CD8-positive, alpha-beta memory T cell (primary cell): ENCODE results near the gene PTCRA. TPM values are rescaled to one million over a fixed set of nuclear protein-coding genes. Genes with fewer than 3 reads are reported as not detected.
"Not testable (repeated sequence)": the region's sequence is repeated elsewhere in the genome, so short reads cannot be mapped to it uniquely, and the experiment has no call there.

Experiments used
- CTCF ChIA-PET: fragments of 350-600 bp; sonication (Branson Sonifier 250); formaldehyde crosslinking; loops from one replicate; lab custom pipeline; 2021; ENCODE audit warnings: antibody characterized with exemption; lab: Charles Lee
- POLR2A ChIA-PET: fragments of 350-600 bp; sonication (Branson Sonifier 250); formaldehyde crosslinking; loops from one replicate; lab custom pipeline; 2021; ENCODE audit warnings: antibody characterized with exemption; lab: Charles Lee
- DNase-seq, 5 donors: peaks; one replicate each; pipeline versions ENCODE4 v3.0.0 to v3.0.0-alpha.2; 2020 to 2022; ENCODE audit warnings: mixed read lengths in 1 of 5
- H3K27ac ChIP-seq: one replicate; pipeline ENCODE4 v1.7.0; 2013; ENCODE audit warnings: low read depth, mild to moderate bottlenecking, low read length, moderate library complexity
- H3K27me3 ChIP-seq: 2 replicates; pipeline ENCODE4 v1.7.0; 2013; ENCODE audit warnings: low read length, mild to moderate bottlenecking; ENCODE audit not compliant: insufficient read depth, poor library complexity, severe bottlenecking
- H3K36me3 ChIP-seq: 2 replicates; pipeline ENCODE4 v1.7.0; 2013; ENCODE audit warnings: mild to moderate bottlenecking, low read length, moderate library complexity; ENCODE audit not compliant: insufficient read depth
- H3K4me1 ChIP-seq: 2 replicates; pipeline ENCODE4 v1.7.0; 2013; ENCODE audit warnings: mild to moderate bottlenecking, low read length, moderate library complexity; ENCODE audit not compliant: insufficient read depth
- H3K4me3 ChIP-seq: 2 replicates; pipeline ENCODE4 v1.7.0; 2013; ENCODE audit warnings: mild to moderate bottlenecking, low read length
- H3K9me3 ChIP-seq: 2 replicates; pipeline ENCODE4 v1.7.0; 2013; ENCODE audit warnings: mild to moderate bottlenecking, low read length
- H3K27ac Mint-ChIP-seq, 8 donors: one replicate each; pipeline ENCODE4 v1.8.0; 2020 to 2021; ENCODE audit warnings: mixed read lengths in 8 of 8, mild to moderate bottlenecking in 6 of 8, inconsistent platforms in 3 of 8, moderate library complexity in 3 of 8
- H3K27me3 Mint-ChIP-seq, 2 donors: one replicate each; pipeline ENCODE4 v1.8.0; 2020 to 2021; ENCODE audit warnings: mixed read lengths in 2 of 2, mild to moderate bottlenecking in 1 of 2, moderate library complexity in 1 of 2
- H3K36me3 Mint-ChIP-seq, 3 donors: one replicate each; pipeline ENCODE4 v1.8.0; 2020 to 2021; ENCODE audit warnings: mixed read lengths in 3 of 3, inconsistent platforms in 1 of 3, mild to moderate bottlenecking in 1 of 3
- H3K4me1 Mint-ChIP-seq, 3 donors: one replicate each; pipeline ENCODE4 v1.8.0; 2020 to 2021; ENCODE audit warnings: mixed read lengths in 3 of 3, inconsistent platforms in 1 of 3, mild to moderate bottlenecking in 1 of 3
- H3K4me3 Mint-ChIP-seq, 7 donors: one replicate each; pipeline ENCODE4 v1.8.0; 2020 to 2021; ENCODE audit warnings: mixed read lengths in 7 of 7, mild to moderate bottlenecking in 6 of 7, moderate library complexity in 4 of 7, inconsistent platforms in 2 of 7
- H3K9me3 Mint-ChIP-seq, 5 donors: one replicate each; pipeline ENCODE4 v1.8.0; 2020 to 2022; ENCODE audit warnings: mixed read lengths in 5 of 5, mild to moderate bottlenecking in 3 of 5, moderate library complexity in 2 of 5, inconsistent platforms in 1 of 5
- polyA plus RNA-seq: library from polyadenylated mRNA; unstranded; fragments of 300-500 nt; fragmentation: Illumina TruSeq; gene quantifications from one replicate; pipeline ENCODE4 v1.2.3, GENCODE V29; 2021
- total RNA-seq, 2 experiments: library from RNA; stranded (reverse); gene quantifications; one replicate each; pipeline ENCODE4 v1.2.3, GENCODE V29; 2021

PTCRA gene
- total and polyA plus RNA-seq, 3 experiments from 2014 or later: not detected

GRCh38 chr6:42954405-42954804, 38.6 kb downstream of the PTCRA start:
- H3K27ac ChIP-seq, H3K27me3 Mint-ChIP-seq, H3K4me3 Mint-ChIP-seq, H3K27me3 ChIP-seq, H3K9me3 ChIP-seq, H3K4me1 Mint-ChIP-seq, CTCF ChIA-PET, POLR2A ChIA-PET, H3K4me3 ChIP-seq, H3K36me3 Mint-ChIP-seq, DNase-seq, H3K9me3 Mint-ChIP-seq, H3K4me1 ChIP-seq, H3K27ac Mint-ChIP-seq, H3K36me3 ChIP-seq: not testable (repeated sequence)

- H3K4me1 Mint-ChIP-seq: peaks cover 4 to 19% (median 18%) of the 10 kb centered on the region in 3 donors
- Histone ChIP-seq H3K9me3 (no peaks in the 10 kb centered on the region), H3K27ac (no peak overlapping the region), H3K36me3 (no peaks in the 10 kb centered on the region), H3K27me3 (no peaks in the 10 kb centered on the region), H3K4me1 (peaks cover 13% of the 10 kb centered on the region), H3K4me3 (no peak overlapping the region)
- POLR2A ChIA-PET: no interaction called here
- no peak overlapping the region for H3K27ac Mint-ChIP-seq
- H3K27me3 Mint-ChIP-seq: no peaks in the 10 kb centered on the region
- CTCF ChIA-PET: no interaction called here
- no peak overlapping the region for H3K4me3 Mint-ChIP-seq
- peaks cover 0 to 10% (median 0%) of the 10 kb centered on the region in 3 donors for H3K36me3 Mint-ChIP-seq
- H3K9me3 Mint-ChIP-seq: no peaks in the 10 kb centered on the region
- no peak for DNase-seq
Measured at GRCh38 chr6:42958125-42958524, 42.3 kb downstream of the PTCRA start.

GRCh38 chr6:42959917-42960242, 44.0 kb downstream of the PTCRA start:
- no peak overlapping the region for H3K4me3 ChIP-seq
- H3K27ac ChIP-seq: no peak overlapping the region
- H3K36me3 Mint-ChIP-seq: peaks cover 0 to 23% (median 0%) of the 10 kb centered on the region in 3 donors
- ChIA-PET CTCF (no interaction called here), POLR2A (interaction anchor here (1.1 to 1.4 kb wide), 2 partner anchors 18 to 24 kb away, joined by 3 read pairs; partner anchors contain the start of gene PPP2R5D)
- peaks cover 4% of the 10 kb centered on the region for H3K36me3 ChIP-seq
- no peaks in the 10 kb centered on the region for H3K27me3 Mint-ChIP-seq
- peaks cover 4 to 19% (median 18%) of the 10 kb centered on the region in 3 donors for H3K4me1 Mint-ChIP-seq
- no peaks in the 10 kb centered on the region for H3K9me3 ChIP-seq
- peak overlapping the region; percentile 19 to 74 (median 60) for H3K4me3 Mint-ChIP-seq
- H3K27me3 ChIP-seq: no peaks in the 10 kb centered on the region
- no peak for DNase-seq
- no peaks in the 10 kb centered on the region for H3K9me3 Mint-ChIP-seq
- peaks cover 13% of the 10 kb centered on the region for H3K4me1 ChIP-seq
- H3K27ac Mint-ChIP-seq: peak overlapping the region in 2 of 8 donors; percentile 18 to 33

GRCh38 chr6:42960243-42961019, 44.6 kb downstream of the PTCRA start, which contains the start of gene GNMT:
Gene GNMT, plus strand, starts transcription at chr6:42960754. Its CDS starts 14 bp downstream, at chr6:42960768.
- no peaks in the 10 kb centered on the region for H3K27me3 ChIP-seq
- CTCF ChIA-PET: no interaction called here
- peaks cover 13% of the 10 kb centered on the region for H3K4me1 ChIP-seq
- no peaks in the 10 kb centered on the region for H3K9me3 Mint-ChIP-seq
- POLR2A ChIA-PET: interaction anchor here (1.1 to 1.4 kb wide), 2 partner anchors 18 to 24 kb away, joined by 3 read pairs; partner anchors contain the start of gene PPP2R5D
- H3K9me3 ChIP-seq: no peaks in the 10 kb centered on the region
- H3K36me3 ChIP-seq: peaks cover 4% of the 10 kb centered on the region
- peak within 1 kb of the TSS in 2 of 8 donors; percentile 18 to 33 for H3K27ac Mint-ChIP-seq
- H3K4me1 Mint-ChIP-seq: peaks cover 4 to 19% (median 18%) of the 10 kb centered on the region in 3 donors
- peak within 1 kb of the TSS; percentile 41 for H3K4me3 ChIP-seq
- no peaks in the 10 kb centered on the region for H3K27me3 Mint-ChIP-seq
- peaks cover 0 to 29% (median 0%) of the 10 kb centered on the region in 3 donors for H3K36me3 Mint-ChIP-seq
- DNase-seq: peak in 3 of 5 donors; percentile 7 to 45 (median 24)
- H3K27ac ChIP-seq: no peak within 1 kb of the TSS
- peak within 1 kb of the TSS; percentile 38 to 83 (median 70) for H3K4me3 Mint-ChIP-seq

- Mint-ChIP-seq H3K4me1 (peaks cover 4 to 19% (median 18%) of the 10 kb centered on the region in 3 donors), H3K27me3 (no peaks in the 10 kb centered on the region), H3K36me3 (peaks cover 0 to 35% (median 0%) of the 10 kb centered on the region in 3 donors), H3K9me3 (no peaks in the 10 kb centered on the region), H3K27ac (no peak overlapping the region), H3K4me3 (peak overlapping the region in 4 of 7 donors; percentile 20 to 75 (median 67))
- no peaks in the 10 kb centered on the region for H3K9me3 ChIP-seq
- no peak overlapping the region for H3K27ac ChIP-seq
- ChIA-PET CTCF (interaction anchor here (0.7 kb wide), 1 partner anchor 12 kb away, joined by 3 read pairs; no protein-coding TSS in a partner anchor), POLR2A (interaction anchor here (1.4 kb wide), 1 partner anchor 23 kb away, joined by 3 read pairs; the partner anchor contains the start of gene PPP2R5D)
- no peak for DNase-seq
- peak overlapping the region; percentile 41 for H3K4me3 ChIP-seq
- H3K36me3 ChIP-seq: peaks cover 4% of the 10 kb centered on the region
- H3K4me1 ChIP-seq: peaks cover 13% of the 10 kb centered on the region
- H3K27me3 ChIP-seq: no peaks in the 10 kb centered on the region
Measured at GRCh38 chr6:42961020-42961470, 45.2 kb downstream of the PTCRA start.

- peak overlapping the region in 1 of 8 donors; percentile 23 for H3K27ac Mint-ChIP-seq
- peak overlapping the region in 2 of 7 donors; percentile 20 to 48 for H3K4me3 Mint-ChIP-seq
- H3K36me3 Mint-ChIP-seq: peaks cover 0 to 42% (median 0%) of the 10 kb centered on the region in 3 donors
- no peak overlapping the region for H3K27ac ChIP-seq
- CTCF ChIA-PET: interaction anchor here (0.8 kb wide), 1 partner anchor 182 kb away, joined by 3 read pairs; no protein-coding TSS in a partner anchor
- DNase-seq: no peak
- POLR2A ChIA-PET: interaction anchor here (0.7 kb wide), 1 partner anchor 86 kb away, joined by 3 read pairs; no protein-coding TSS in a partner anchor
- no peaks in the 10 kb centered on the region for H3K9me3 Mint-ChIP-seq
- peaks cover 4 to 19% (median 18%) of the 10 kb centered on the region in 3 donors for H3K4me1 Mint-ChIP-seq
- H3K4me1 ChIP-seq: peaks cover 13% of the 10 kb centered on the region
- H3K27me3 ChIP-seq: no peaks in the 10 kb centered on the region
- no peaks in the 10 kb centered on the region for H3K27me3 Mint-ChIP-seq
- no peak overlapping the region for H3K4me3 ChIP-seq
- H3K9me3 ChIP-seq: no peaks in the 10 kb centered on the region
- H3K36me3 ChIP-seq: peaks cover 4% of the 10 kb centered on the region
Measured at GRCh38 chr6:42962096-42962495, 46.2 kb downstream of the PTCRA start.

GRCh38 chr6:42962502-42963178, 46.8 kb downstream of the PTCRA start:
- no peak for DNase-seq
- Histone ChIP-seq H3K36me3 (peaks cover 4% of the 10 kb centered on the region), H3K4me3 (no peak overlapping the region), H3K27me3 (no peaks in the 10 kb centered on the region), H3K4me1 (peaks cover 13% of the 10 kb centered on the region), H3K27ac (no peak overlapping the region), H3K9me3 (no peaks in the 10 kb centered on the region)
- no peaks in the 10 kb centered on the region for H3K9me3 Mint-ChIP-seq
- H3K27ac Mint-ChIP-seq: no peak overlapping the region
- ChIA-PET POLR2A (no interaction called here), CTCF (interaction anchor here (0.8 to 1.2 kb wide), 2 partner anchors 158 to 181 kb away, joined by 3 read pairs; no protein-coding TSS in a partner anchor)
- H3K4me3 Mint-ChIP-seq: peak overlapping the region in 2 of 7 donors; percentile 20 to 48
- no peaks in the 10 kb centered on the region for H3K27me3 Mint-ChIP-seq
- peaks cover 0 to 48% (median 0%) of the 10 kb centered on the region in 3 donors for H3K36me3 Mint-ChIP-seq
- peaks cover 4 to 19% (median 18%) of the 10 kb centered on the region in 3 donors for H3K4me1 Mint-ChIP-seq
